GM23338 (cell line): ENCODE measurements around the gene MOCS3.

ENCODE experiments used
- CTCF ChIP-seq, 2 experiments: fragments of 200-600 bp in 1 of 2; sonication (generic) in 1 of 2; conservative IDR thresholded peaks; 2 replicates each; pipeline versions ENCODE4 v1.5.1 to v1.6.1; 2016 to 2017; ENCODE audit warnings: antibody characterized with exemption in 2 of 2, low read depth in 2 of 2, mild to moderate bottlenecking in 2 of 2, moderate library complexity in 1 of 2
- EZH2 ChIP-seq: fragments of 200-600 bp; sonication (generic); IDR thresholded peaks from one replicate; pipeline ENCODE4 v1.8.0; 2017; ENCODE audit warnings: antibody characterized with exemption, mild to moderate bottlenecking, low read depth; ENCODE audit not compliant: unreplicated experiment
- EZH2phosphoT487 ChIP-seq: fragments of 200-600 bp; sonication (generic); IDR thresholded peaks from one replicate; pipeline ENCODE4 v1.8.1; 2018; ENCODE audit warnings: antibody characterized with exemption; ENCODE audit not compliant: unreplicated experiment
- JUNB ChIP-seq: IDR thresholded peaks from one replicate; pipeline ENCODE4 v1.6.1; 2016; ENCODE audit warnings: antibody characterized with exemption; ENCODE audit not compliant: unreplicated experiment
- POLR2AphosphoS5 ChIP-seq: IDR thresholded peaks from 2 replicates; pipeline ENCODE4 v1.6.1; 2016; ENCODE audit warnings: antibody characterized with exemption, low read depth
- REST ChIP-seq: IDR thresholded peaks from one replicate; pipeline ENCODE4 v1.6.1; 2018; ENCODE audit warnings: antibody characterized with exemption; ENCODE audit not compliant: unreplicated experiment
- STAT1 ChIP-seq: IDR thresholded peaks from one replicate; pipeline ENCODE4 v1.6.1; 2016; ENCODE audit warnings: antibody characterized with exemption; ENCODE audit not compliant: unreplicated experiment
- ZNF331 ChIP-seq: fragments of 250-450 bp; sonication (Bioruptor Pico); IDR thresholded peaks from 2 replicates; pipeline ENCODE4 v1.5.0; 2020; ENCODE audit warnings: low read depth, mild to moderate bottlenecking, moderate library complexity

GRCh38 chr20:50943069-50943468 lies 15.5 kb upstream of the MOCS3 start:
- TF ChIP-seq CTCF (conservative IDR thresholded peaks at IDR 0.05; ENCODE audit: low read depth in 2 of 2): no peak
- no peak for TF ChIP-seq EZH2
- no peak for TF ChIP-seq JUNB
- no peak for TF ChIP-seq REST
- TF ChIP-seq POLR2AphosphoS5: no peak
- no peak for TF ChIP-seq STAT1
- TF ChIP-seq EZH2phosphoT487: no peak
- no peak for TF ChIP-seq ZNF331 (CRISPR knock-in tag)
